Osteocyte (in vitro differentiated cells): ENCODE measurements around the gene TAPT1. TPM values are rescaled to one million over a fixed set of nuclear protein-coding genes. Genes with fewer than 3 reads are reported as not detected.

Experiments used
- DNase-seq: peaks from one replicate; pipeline ENCODE4 v3.0.0; 2021; ENCODE audit warnings: mixed read lengths; ENCODE audit not compliant: unreplicated experiment; ENCODE audit errors: extremely low spot score
- H3K27ac Mint-ChIP-seq: one replicate; pipeline ENCODE4 v1.8.0; 2021; ENCODE audit warnings: mild to moderate bottlenecking, mixed read lengths; ENCODE audit not compliant: unreplicated experiment
- H3K27me3 Mint-ChIP-seq: one replicate; pipeline ENCODE4 v1.8.0; 2021; ENCODE audit warnings: mixed read lengths; ENCODE audit not compliant: unreplicated experiment
- H3K36me3 Mint-ChIP-seq: one replicate; pipeline ENCODE4 v1.8.0; 2021; ENCODE audit warnings: mixed read lengths; ENCODE audit not compliant: unreplicated experiment
- H3K4me1 Mint-ChIP-seq: one replicate; pipeline ENCODE4 v1.8.0; 2021; ENCODE audit warnings: mixed read lengths; ENCODE audit not compliant: unreplicated experiment
- H3K4me3 Mint-ChIP-seq: one replicate; pipeline ENCODE4 v1.8.0; 2021; ENCODE audit warnings: mild to moderate bottlenecking, moderate library complexity, mixed read lengths; ENCODE audit not compliant: unreplicated experiment
- H3K9me3 Mint-ChIP-seq: one replicate; pipeline ENCODE4 v1.8.0; 2021; ENCODE audit warnings: mixed read lengths; ENCODE audit not compliant: unreplicated experiment
- total RNA-seq: library from RNA; stranded (reverse); gene quantifications from 2 replicates; pipeline ENCODE4 v1.2.1, GENCODE V29; 2021
- TF ChIP-seq, protein P1 (sequence below): fragments of 200-600 bp; sonication (generic); IDR thresholded peaks from 2 replicates; pipeline ENCODE4 v1.5.0; 2021; ENCODE audit warnings: antibody characterized with exemption, mild to moderate bottlenecking, moderate library complexity

TAPT1 gene
- total RNA-seq, 1 donor from 2014 or later, result 31.7 TPM

DNA sequence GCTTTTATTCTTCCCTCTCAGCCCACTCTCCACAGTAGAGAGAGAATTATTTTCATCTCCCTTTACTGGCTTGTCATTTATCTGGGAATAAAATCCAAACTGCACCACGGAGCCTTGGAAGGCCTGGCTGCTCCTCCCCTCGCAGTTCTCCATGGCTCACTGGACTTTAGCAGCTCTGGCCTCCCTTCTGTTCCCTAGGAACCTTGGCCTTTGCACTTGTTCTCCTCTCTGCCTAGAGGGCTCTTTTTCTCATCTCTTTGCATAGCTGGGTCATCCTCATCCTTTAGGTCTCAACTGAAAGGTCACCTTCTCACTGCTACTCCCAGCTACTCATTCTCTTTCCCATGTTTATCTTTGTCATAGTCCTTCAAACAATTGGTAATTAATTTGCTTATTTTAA lies 31.3 kb upstream of the TAPT1 start:
- DNase-seq, result no peak
- peaks cover 22% of the 10 kb centered on the region for H3K36me3 Mint-ChIP-seq
- TF ChIP-seq, protein P1, sequence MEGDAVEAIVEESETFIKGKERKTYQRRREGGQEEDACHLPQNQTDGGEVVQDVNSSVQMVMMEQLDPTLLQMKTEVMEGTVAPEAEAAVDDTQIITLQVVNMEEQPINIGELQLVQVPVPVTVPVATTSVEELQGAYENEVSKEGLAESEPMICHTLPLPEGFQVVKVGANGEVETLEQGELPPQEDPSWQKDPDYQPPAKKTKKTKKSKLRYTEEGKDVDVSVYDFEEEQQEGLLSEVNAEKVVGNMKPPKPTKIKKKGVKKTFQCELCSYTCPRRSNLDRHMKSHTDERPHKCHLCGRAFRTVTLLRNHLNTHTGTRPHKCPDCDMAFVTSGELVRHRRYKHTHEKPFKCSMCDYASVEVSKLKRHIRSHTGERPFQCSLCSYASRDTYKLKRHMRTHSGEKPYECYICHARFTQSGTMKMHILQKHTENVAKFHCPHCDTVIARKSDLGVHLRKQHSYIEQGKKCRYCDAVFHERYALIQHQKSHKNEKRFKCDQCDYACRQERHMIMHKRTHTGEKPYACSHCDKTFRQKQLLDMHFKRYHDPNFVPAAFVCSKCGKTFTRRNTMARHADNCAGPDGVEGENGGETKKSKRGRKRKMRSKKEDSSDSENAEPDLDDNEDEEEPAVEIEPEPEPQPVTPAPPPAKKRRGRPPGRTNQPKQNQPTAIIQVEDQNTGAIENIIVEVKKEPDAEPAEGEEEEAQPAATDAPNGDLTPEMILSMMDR, result no peak
- no peak overlapping the region for H3K4me3 Mint-ChIP-seq
- H3K27me3 Mint-ChIP-seq, result no peaks in the 10 kb centered on the region
- H3K9me3 Mint-ChIP-seq, result no peaks in the 10 kb centered on the region
- no peak overlapping the region for H3K27ac Mint-ChIP-seq
- H3K4me1 Mint-ChIP-seq, result peaks cover 11% of the 10 kb centered on the region

GRCh38 chr4:16256343-16256742 lies 30.1 kb upstream of the TAPT1 start:
- no peaks in the 10 kb centered on the region for H3K9me3 Mint-ChIP-seq
- no peak for DNase-seq
- no peak overlapping the region for H3K4me3 Mint-ChIP-seq
- no peaks in the 10 kb centered on the region for H3K27me3 Mint-ChIP-seq
- H3K36me3 Mint-ChIP-seq, result peaks cover 23% of the 10 kb centered on the region
- no peak overlapping the region for H3K27ac Mint-ChIP-seq
- TF ChIP-seq, protein P1, result no peak
- H3K4me1 Mint-ChIP-seq, result peaks cover 11% of the 10 kb centered on the region

DNA sequence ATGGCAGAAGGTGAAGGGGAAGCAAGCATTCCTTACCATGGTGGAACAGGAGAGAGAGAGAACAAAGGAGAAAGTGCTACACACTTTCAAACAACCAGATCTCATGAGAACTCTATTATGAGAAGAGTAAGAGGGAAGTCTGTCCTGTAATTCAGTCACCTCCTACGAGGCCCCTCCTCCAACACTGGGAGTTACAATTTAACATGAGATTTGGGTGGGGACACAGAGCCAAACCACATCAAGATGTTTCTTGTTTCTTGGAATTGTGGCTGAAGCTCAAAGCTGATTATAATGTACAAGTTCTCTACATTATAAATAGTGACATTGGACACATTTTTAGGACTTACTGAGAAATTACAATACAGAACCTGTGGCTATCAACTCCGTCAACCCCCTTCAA lies 29.5 kb upstream of the TAPT1 start:
- H3K36me3 Mint-ChIP-seq, result peaks cover 22% of the 10 kb centered on the region
- no peak overlapping the region for H3K27ac Mint-ChIP-seq
- no peak overlapping the region for H3K4me3 Mint-ChIP-seq
- no peak for DNase-seq
- no peaks in the 10 kb centered on the region for H3K27me3 Mint-ChIP-seq
- peaks cover 11% of the 10 kb centered on the region for H3K4me1 Mint-ChIP-seq
- H3K9me3 Mint-ChIP-seq, result no peaks in the 10 kb centered on the region
- TF ChIP-seq, protein P1, result no peak

GRCh38 chr4:16253127-16253960 lies 27.1 kb upstream of the TAPT1 start:
- Mint-ChIP-seq H3K4me1 (peaks cover 11% of the 10 kb centered on the region), H3K36me3 (peaks cover 27% of the 10 kb centered on the region), H3K9me3 (no peaks in the 10 kb centered on the region), H3K27ac (no peak overlapping the region), H3K4me3 (no peak overlapping the region), H3K27me3 (no peaks in the 10 kb centered on the region)
- TF ChIP-seq, protein P1, result no peak
- DNase-seq, result no peak

DNA sequence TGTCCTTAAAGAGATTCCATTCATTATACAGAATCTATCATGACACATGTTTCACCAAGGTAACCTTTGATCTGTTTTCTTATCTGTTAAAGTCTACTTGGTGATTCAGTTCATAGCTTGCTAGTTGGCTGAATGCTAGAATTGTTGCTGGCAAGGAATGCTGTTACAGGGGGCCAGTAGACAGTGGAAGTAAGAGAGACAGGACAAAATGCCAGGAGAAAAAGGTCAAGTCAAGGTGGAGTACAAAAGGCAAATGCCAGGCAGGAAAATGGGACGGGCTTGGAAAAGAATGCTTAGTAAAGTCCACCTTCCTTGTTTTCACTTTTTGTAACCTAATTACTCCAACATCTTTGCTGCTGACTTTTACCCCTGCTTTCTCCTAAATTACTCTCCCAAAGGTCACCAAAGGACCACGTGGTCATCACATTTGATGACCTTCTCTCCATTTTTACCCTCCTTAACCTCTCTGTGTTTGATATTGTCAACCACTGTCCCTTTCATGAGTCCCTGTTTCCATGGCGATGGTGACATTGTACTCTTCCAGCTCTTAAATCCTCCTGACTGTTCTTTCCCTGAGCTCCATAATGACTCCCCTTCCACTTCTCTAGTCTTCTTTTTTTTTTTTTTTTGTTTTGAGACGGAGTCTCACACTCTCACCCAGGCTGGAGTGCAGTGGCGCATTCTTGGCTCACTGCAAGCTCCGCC lies 24.5 kb upstream of the TAPT1 start:
- Mint-ChIP-seq H3K9me3 (no peaks in the 10 kb centered on the region), H3K36me3 (peaks cover 23% of the 10 kb centered on the region), H3K4me1 (peaks cover 11% of the 10 kb centered on the region), H3K27me3 (no peaks in the 10 kb centered on the region), H3K4me3 (no peak overlapping the region), H3K27ac (no peak overlapping the region)
- TF ChIP-seq, protein P1, result no peak
- DNase-seq, result no peak
